Central memory CD8-positive, alpha-beta T cell (primary cell): ENCODE measurements around the gene CTXN1.
"Not testable (repeated sequence)": the region's sequence is repeated elsewhere in the genome, so short reads cannot be mapped to it uniquely, and the experiment has no call there.

Experiments
- ATAC-seq: fragments of 150-1000 bp; cut with Tn5 transposase; replicated peaks from 2 replicates; pipeline ENCODE4 v1.10.0; 2022; ENCODE audit warnings: mild to moderate bottlenecking, moderate FRiP score, moderate number of reproducible peaks; ENCODE audit not compliant: poor library complexity, severe bottlenecking; ENCODE audit errors: extremely low read depth
- DNase-seq, 2 donors: peaks; one replicate each; pipeline ENCODE4 v3.0.0; 2021; ENCODE audit warnings: low spot score in 2 of 2
- H3K27ac Mint-ChIP-seq: one replicate; pipeline ENCODE4 v1.8.0; 2022; ENCODE audit warnings: low read depth, mild to moderate bottlenecking, moderate library complexity, mixed read lengths
- H3K27me3 Mint-ChIP-seq: one replicate; pipeline ENCODE4 v1.8.0; 2022; ENCODE audit warnings: mixed read lengths
- H3K36me3 Mint-ChIP-seq: one replicate; pipeline ENCODE4 v1.8.0; 2022; ENCODE audit warnings: mild to moderate bottlenecking, moderate library complexity, mixed read lengths; ENCODE audit not compliant: insufficient read depth
- H3K4me1 Mint-ChIP-seq: one replicate; pipeline ENCODE4 v1.8.0; 2022; ENCODE audit warnings: mixed read lengths
- H3K4me3 Mint-ChIP-seq: one replicate; pipeline ENCODE4 v1.8.0; 2022; ENCODE audit warnings: mild to moderate bottlenecking, moderate library complexity, mixed read lengths
- H3K9me3 Mint-ChIP-seq: one replicate; pipeline ENCODE4 v1.8.0; 2022; ENCODE audit warnings: mixed read lengths

The CTXN1 gene

GRCh38 chr19:7919610-7920518, 6.1 kb downstream of the CTXN1 start, which contains the start of gene SNAPC2:
Gene SNAPC2, plus strand, starts transcription at chr19:7920338. Its CDS starts 29 bp downstream, at chr19:7920367.
- Mint-ChIP-seq H3K27me3 (peaks cover 21% of the 10 kb centered on the region), H3K4me1 (peaks cover 36% of the 10 kb centered on the region), H3K27ac (peak within 1 kb of the TSS; percentile 86), H3K4me3 (peak within 1 kb of the TSS; percentile 72), H3K9me3 (no peaks in the 10 kb centered on the region), H3K36me3 (peaks cover 24% of the 10 kb centered on the region)
- DNase-seq (peak; percentile 94 to 96), ATAC-seq (peak; percentile 73)

DNA sequence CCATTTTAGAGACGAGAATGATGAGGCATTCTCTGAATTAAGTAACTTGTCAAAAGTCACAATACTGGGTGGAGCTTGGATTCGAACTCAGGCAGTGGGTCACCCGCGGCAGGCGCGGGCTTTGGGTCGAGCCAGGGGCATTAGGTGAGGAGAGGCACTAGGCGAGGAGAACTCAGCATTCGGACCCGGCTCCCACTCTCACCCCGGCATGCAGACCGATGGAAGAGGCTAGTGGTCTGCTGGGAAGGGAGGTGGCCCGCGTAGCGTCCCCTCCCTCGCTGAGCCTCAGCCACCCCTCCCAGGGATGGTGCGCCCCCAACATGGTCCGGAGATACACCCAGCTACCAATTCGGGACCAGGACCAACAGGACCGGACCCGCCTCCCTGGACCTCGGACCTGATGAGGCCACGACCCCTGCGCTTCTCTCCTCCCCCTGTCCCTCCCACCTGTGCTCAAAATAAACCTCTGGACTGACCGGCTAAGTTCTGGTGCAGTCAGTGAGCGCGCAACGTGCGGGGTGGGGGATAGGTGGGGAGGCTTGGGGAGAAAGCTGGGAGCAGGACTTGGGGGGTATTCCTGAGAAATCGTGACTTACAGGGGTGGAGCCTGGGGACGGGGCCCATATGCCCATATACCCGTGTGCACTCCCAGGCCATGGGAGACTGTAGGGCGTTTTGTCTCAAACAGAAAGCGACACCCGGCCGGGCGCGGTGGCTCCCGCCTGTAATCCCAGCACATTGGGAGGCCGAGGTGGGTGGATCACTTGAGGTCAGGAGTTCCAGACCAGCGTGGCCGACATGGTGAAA, 7.1 kb downstream of the CTXN1 start:
- peaks cover 22% of the 10 kb centered on the region for H3K27me3 Mint-ChIP-seq
- H3K4me1 Mint-ChIP-seq, result peaks cover 36% of the 10 kb centered on the region
- no peaks in the 10 kb centered on the region for H3K9me3 Mint-ChIP-seq
- ATAC-seq (no peak), DNase-seq (no peak)
- H3K4me3 Mint-ChIP-seq, result peak overlapping the region; percentile 65
- no peak overlapping the region for H3K27ac Mint-ChIP-seq
- H3K36me3 Mint-ChIP-seq, result peaks cover 25% of the 10 kb centered on the region

DNA sequence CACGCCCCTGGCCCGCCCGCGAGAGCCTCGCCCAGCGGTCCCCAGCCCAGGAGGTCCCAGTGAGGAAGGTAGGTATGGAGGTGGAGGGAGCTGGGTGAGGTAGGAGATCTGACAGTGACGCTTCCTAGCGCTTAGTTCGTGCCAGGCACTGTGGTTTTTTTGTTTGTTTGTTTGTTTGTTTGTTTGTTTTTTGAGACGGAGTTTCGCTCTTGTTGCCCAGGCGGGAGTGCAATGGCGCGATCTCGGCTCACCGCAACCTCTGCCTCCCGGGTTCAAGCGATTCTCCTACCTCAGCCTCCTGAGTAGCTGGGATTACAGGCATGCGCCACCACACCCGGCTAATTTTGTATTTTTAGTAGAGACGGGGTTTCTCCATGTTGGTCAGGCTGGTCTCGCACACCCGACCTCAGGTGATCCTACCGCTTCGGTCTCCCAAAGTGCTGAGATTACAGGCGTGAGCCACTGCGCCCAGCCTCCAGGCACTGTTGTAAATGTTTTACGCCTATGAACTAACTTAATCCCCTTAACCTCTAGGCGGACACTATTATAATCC, 7.8 kb downstream of the CTXN1 start:
- H3K27me3 Mint-ChIP-seq, result peaks cover 22% of the 10 kb centered on the region
- not testable (repeated sequence) for DNase-seq, H3K9me3 Mint-ChIP-seq, ATAC-seq, H3K27ac Mint-ChIP-seq
- H3K4me3 Mint-ChIP-seq, result peak overlapping the region; percentile 65
- peaks cover 23% of the 10 kb centered on the region for H3K36me3 Mint-ChIP-seq
- H3K4me1 Mint-ChIP-seq, result peaks cover 36% of the 10 kb centered on the region

DNA sequence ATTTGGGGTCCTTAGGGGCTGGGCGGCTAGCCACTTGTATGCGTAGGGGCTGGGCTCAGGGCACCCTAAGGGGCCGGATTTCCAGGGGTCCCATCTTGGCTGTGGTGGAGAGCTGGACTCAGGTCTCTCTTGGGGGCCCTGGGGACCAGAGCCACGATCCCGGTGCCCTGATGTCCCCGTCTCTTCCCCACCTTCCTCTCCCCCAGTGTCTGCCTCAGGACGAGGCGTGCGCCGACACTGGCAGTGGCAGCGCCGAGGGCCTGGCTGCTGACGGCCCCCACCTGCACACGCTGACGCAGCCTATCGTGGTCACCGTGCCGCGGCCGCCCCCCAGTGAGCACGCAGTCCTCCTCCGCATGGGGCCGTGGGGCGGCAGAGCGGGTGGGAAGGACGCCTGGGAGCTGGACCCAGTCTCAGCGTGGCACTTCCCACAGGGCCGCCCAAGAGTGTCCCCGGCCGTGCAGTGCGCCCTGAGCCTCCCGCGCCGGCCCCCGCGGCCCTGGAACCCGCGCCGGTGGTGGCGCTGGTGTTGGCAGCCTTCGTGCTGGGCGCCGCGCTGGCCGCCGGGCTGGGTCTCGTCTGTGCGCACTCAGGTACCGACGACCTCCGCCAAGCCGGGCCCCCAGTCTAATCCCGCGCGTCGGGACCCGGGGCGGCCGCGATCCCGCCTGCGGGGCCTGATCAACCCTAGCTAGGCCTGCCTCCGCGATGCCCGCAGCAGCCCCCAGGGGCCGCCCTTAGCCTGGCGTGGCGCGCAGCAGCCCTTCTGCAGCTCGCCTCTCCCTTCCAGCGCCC, 8.5 kb downstream of the CTXN1 start:
- Mint-ChIP-seq H3K4me3 (peak overlapping the region; percentile 65), H3K36me3 (peaks cover 26% of the 10 kb centered on the region), H3K27ac (no peak overlapping the region), H3K27me3 (peaks cover 22% of the 10 kb centered on the region), H3K9me3 (no peaks in the 10 kb centered on the region), H3K4me1 (peaks cover 36% of the 10 kb centered on the region)
- peak; percentile 40 to 51 for DNase-seq
- ATAC-seq, result peak; percentile 12

- ATAC-seq, result no peak
- peaks cover 25% of the 10 kb centered on the region for H3K36me3 Mint-ChIP-seq
- no peak overlapping the region for H3K27ac Mint-ChIP-seq
- no peaks in the 10 kb centered on the region for H3K9me3 Mint-ChIP-seq
- DNase-seq, result no peak
- peak overlapping the region; percentile 65 for H3K4me3 Mint-ChIP-seq
- H3K4me1 Mint-ChIP-seq, result peaks cover 36% of the 10 kb centered on the region
- peaks cover 22% of the 10 kb centered on the region for H3K27me3 Mint-ChIP-seq
Observed at GRCh38 chr19:7916955-7917266, 9.0 kb downstream of the CTXN1 start.

DNA sequence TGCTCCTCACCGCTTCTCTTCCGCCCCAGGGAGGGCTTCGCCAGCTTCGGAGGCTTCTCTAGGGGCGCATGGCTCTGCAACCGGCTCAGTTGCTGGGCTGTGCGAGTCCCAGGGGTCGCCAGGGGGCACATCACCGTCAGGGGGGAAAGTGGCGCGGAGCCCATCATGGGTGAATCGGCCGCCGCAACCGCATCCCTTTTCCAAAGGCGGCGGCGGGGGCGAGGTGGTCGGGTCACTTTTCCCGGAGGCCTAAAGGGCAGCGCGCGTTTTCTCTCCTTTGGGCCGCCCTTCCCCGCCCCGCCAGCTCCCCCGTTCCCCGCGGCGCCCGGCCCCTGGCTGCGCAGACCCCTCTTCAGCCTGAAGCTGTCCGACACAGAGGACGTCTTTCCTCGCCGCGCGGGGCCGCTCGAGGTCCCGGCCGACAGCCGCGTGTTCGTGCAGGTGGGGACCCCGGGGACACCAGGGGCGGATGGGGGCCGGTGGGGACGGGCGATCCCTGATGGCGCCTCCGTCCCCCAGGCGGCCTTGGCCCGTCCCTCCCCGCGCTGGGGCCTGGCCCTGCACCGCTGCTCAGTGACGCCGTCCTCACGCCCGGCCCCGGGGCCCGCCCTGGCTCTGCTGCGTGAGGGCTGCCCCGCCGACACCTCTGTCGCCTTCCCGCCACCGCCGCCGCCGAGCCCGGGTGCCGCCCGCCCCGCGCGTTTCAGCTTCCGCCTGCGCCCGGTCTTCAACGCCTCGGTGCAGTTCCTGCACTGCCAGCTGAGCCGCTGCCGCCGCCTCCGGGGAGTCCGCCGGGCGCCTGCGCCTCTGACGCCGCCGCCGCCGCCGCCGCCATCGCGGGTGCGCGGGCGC, 9.6 kb downstream of the CTXN1 start:
- Mint-ChIP-seq H3K4me3 (peak overlapping the region; percentile 65), H3K27me3 (peaks cover 22% of the 10 kb centered on the region), H3K36me3 (peaks cover 29% of the 10 kb centered on the region), H3K9me3 (no peaks in the 10 kb centered on the region), H3K27ac (peak overlapping the region; percentile 75), H3K4me1 (peaks cover 34% of the 10 kb centered on the region)
- ATAC-seq (peak; percentile 4), DNase-seq (peak; percentile 56 to 57)

GRCh38 chr19:7915250-7916102, 10.5 kb downstream of the CTXN1 start:
- Mint-ChIP-seq H3K4me1 (peaks cover 27% of the 10 kb centered on the region), H3K4me3 (peak overlapping the region; percentile 65), H3K27ac (peak overlapping the region; percentile 75), H3K27me3 (peaks cover 22% of the 10 kb centered on the region), H3K36me3 (peaks cover 32% of the 10 kb centered on the region), H3K9me3 (no peaks in the 10 kb centered on the region)
- ATAC-seq (no peak), DNase-seq (no peak)

DNA sequence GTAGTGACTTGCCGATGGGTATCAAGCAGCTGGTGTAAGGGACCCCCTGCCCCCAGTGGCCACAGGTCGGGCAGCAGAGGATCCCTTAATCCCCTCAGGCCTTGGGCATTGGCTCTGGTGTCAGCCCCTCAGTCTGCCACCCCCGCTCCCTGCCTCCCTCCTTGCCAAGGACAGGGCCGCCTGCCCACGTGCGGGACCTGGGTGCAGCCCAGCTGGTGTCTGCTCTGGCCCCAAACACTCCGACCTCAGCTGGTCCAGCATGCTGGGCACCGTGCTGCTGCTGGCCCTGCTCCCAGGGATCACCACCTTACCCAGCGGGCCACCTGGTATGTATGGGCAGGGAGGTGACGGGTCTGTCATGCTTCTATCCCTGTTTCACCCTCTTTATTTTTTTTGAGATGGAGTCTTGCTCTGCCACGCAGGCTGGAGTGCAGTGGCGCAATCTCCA, 11.3 kb downstream of the CTXN1 start, which contains the start of gene TGFBR3L:
TGFBR3L (plus strand) TSS at position 233 of the 448 bp plus-strand sequence.
- peak within 1 kb of the TSS; percentile 65 for H3K4me3 Mint-ChIP-seq
- peaks cover 17% of the 10 kb centered on the region for H3K27me3 Mint-ChIP-seq
- no peak for DNase-seq
- H3K4me1 Mint-ChIP-seq, result peaks cover 20% of the 10 kb centered on the region
- peaks cover 27% of the 10 kb centered on the region for H3K36me3 Mint-ChIP-seq
- no peaks in the 10 kb centered on the region for H3K9me3 Mint-ChIP-seq
- peak within 1 kb of the TSS; percentile 75 for H3K27ac Mint-ChIP-seq
- no peak for ATAC-seq

- peaks cover 17% of the 10 kb centered on the region for H3K4me1 Mint-ChIP-seq
- no peaks in the 10 kb centered on the region for H3K9me3 Mint-ChIP-seq
- peaks cover 25% of the 10 kb centered on the region for H3K36me3 Mint-ChIP-seq
- no peak overlapping the region for H3K27ac Mint-ChIP-seq
- no peak overlapping the region for H3K4me3 Mint-ChIP-seq
- no peak for ATAC-seq
- DNase-seq, result no peak
- peaks cover 12% of the 10 kb centered on the region for H3K27me3 Mint-ChIP-seq
Observed at GRCh38 chr19:7914099-7914498, 11.8 kb downstream of the CTXN1 start.

DNA sequence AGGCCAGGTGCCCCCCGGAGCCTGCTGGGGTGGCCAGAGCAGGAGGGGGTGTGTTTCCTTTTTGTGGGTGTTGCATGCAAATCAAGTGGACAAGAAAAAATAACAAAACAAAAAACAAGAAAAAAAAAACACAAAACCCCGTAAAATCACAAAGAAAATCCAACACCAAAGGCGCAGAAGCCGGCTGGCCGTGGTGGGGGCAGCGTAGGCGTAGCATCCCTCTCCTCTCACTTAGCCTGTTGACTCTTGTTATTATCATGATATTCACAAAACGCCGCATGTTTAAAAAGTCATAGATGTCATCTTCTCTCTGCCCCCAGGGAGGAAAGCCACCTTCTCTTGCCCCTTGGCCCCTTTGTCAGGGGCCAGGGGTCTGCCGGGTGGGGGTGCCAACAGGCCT, 12.3 kb downstream of the CTXN1 start:
- H3K36me3 Mint-ChIP-seq, result peaks cover 25% of the 10 kb centered on the region
- no peak for DNase-seq
- H3K4me3 Mint-ChIP-seq, result no peak overlapping the region
- no peaks in the 10 kb centered on the region for H3K9me3 Mint-ChIP-seq
- H3K4me1 Mint-ChIP-seq, result peaks cover 17% of the 10 kb centered on the region
- no peak for ATAC-seq
- H3K27me3 Mint-ChIP-seq, result peaks cover 12% of the 10 kb centered on the region
- H3K27ac Mint-ChIP-seq, result no peak overlapping the region
